ENCODE data around the gene SLC39A1.
"Not testable (repeated sequence)": the region's sequence is repeated elsewhere in the genome, so short reads cannot be mapped to it uniquely, and the experiment has no call there.

Gene SLC39A1

GRCh38 chr1:153928791-153929341 lies 34.5 kb downstream of the SLC39A1 start:
- no peak for DNase-seq

GRCh38 chr1:153928245-153928644 lies 35.1 kb downstream of the SLC39A1 start:
- no peak for DNase-seq

DNA sequence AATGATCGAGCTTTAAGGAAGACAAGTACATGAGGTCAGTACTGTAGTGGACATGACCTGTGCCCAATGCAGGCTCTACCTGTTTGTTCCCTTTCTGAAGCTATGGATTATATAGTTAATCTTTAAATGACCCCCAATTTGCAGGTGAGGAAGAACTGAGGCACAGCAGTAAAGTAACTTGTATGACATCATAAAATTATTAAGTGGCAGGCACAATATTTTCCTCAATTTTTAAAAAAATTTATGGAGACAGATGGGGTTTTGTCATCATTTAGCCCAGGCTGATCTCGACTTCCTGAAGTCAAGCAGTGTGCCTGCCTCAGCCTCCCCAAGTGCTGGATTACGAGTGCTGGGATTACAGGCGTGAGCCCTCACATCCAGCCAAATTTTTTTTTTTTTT lies 36.9 kb downstream of the SLC39A1 start:
- DNase-seq, result no peak

DNA sequence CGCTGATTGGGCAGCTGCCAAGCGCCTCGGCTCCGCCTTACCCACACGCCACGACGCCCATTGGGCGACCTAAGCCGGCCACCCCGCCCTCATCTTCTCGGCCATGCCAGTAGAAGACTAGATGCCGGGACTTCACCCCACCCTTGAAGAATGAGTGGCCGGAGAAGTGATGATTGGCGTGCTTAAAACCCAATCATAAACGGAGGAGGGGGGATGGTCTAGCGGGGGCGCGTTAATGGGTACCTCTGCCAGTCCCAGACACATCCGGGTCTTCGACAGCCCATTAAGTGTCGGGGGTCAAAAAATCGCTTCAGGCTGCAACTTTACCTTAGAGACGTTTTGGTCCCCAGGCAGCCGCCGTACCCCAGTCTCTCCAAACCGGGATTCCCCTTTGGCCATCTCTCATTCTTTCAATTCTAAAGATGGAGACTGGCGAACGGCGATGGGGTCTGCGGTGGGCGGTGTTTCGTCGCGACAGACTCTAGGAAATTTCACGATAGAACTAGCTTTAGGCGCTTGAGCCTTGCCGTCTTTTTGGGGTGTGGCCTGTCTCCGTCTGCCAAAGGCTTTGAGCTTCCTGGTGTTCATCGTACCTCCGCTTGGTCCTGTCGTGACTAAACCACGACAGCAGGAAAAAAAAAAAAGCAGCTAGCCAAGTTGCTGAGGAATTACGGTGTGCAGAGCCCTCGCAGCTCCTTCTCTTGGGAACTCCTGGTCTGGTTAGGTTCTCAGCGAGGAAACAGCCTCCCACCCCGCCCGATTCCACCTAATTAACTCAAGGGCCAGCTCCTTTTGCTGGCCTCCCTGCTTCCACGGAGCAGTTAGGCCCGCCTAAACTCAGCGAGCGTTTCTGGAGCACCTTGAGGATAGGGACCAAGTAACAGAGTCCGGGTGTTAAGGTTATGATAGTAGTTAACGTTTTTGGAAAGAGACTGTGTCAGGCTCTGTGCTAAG lies 40.1 kb downstream of the SLC39A1 start, which contains the start of gene GATAD2B:
TSS of gene GATAD2B (minus strand) at position 1 of the 954 bp plus-strand sequence. CDS start 94,625 bp downstream, outside the sequence.
- peak; percentile 95 to 99 for DNase-seq

- peak in 1 of 2 experiments; percentile 67 for DNase-seq
Observed at GRCh38 chr1:153922076-153922971, 41.0 kb downstream of the SLC39A1 start.

DNA sequence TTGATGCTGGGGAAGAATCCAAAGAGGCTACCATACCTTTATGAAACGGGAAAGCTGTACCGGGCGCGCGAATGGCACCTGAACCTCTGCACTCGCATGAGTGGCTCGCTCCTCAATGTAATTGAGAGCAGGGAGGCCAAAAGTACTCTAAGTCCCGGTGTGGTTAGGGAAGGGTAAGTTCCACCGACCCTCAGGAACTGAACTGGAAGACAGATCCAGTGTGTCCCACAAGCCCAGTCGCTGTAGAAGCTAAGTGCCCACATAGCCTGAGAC lies 41.6 kb downstream of the SLC39A1 start:
- peak in 1 of 2 experiments; percentile 16 for DNase-seq

DNA sequence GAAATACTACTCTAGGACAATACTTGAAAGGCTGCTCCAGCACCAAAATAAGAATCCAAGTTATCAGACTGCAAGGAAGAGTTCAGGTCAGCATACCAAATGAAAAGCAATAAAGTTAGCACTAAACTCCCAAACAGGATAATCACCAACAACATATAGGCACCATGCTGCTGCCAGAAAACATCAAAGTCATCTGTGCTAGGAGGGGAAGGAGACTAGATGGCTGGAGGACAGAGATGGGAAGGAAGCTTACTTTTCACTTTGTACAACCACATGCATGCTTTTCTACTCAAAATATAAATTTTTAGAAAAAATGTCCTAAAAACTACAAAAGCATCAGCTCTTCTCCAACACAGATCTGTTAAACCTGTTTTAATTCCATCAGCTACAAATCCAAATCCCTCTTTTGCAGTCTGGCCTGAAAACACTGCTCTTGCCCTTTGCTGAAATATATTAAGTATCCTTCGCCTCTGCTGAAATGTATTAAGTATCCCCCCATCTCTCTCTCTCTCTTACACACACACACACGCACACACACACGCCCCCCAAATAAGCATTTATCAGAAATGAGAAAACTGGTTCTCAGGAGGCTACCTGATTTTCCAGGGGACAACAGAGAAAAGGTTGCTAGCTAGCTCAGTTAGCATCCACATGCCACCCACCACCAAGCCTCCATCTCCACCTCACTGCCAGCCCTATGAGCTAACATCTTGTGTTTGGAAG lies 42.1 kb downstream of the SLC39A1 start:
- DNase-seq, result no peak

DNA sequence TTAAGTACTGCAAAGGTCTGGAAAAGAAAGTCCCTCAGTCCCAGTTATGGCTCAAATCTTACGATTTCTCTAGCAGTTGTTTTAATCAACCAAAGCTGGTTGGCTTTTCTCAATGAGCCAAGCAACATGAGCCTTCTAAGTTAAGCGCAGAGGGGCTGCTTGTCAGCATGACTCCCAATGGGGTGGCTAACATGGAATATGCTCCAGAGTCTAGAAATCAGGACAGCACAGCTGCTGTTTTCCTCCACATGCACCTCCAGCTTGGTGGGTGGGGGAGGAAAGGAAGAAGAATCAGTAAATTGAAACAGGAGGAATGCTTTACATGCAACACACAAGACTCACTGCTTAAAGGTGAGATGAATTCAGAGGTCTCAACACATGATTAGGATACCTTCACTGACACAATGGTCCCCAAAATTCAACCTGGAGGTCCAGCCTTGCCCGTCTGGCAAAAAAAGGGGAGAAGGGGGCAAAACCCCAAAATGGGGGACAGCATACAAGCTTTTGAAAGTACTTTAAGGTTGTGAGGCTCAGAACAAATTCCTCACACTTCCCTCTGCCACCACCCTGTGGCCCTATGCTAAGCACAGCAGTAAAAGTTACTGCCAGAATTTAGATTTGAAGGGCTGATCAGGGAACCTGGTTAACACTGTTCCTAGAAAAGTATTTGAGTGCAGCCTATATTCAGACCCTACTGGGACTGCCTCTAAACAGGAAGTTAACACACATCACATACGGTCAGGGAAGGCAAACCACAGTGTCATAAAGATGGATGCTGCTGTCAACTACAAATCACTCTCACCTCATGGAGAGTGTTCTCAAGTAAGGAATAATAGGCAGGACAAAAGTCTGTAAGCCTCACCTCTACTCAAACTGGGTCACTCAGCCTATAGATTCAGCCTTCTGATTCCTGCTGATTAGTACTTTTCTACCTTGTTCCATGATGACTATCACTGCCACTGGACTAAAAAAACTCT lies 43.2 kb downstream of the SLC39A1 start:
- DNase-seq, result no peak

DNA sequence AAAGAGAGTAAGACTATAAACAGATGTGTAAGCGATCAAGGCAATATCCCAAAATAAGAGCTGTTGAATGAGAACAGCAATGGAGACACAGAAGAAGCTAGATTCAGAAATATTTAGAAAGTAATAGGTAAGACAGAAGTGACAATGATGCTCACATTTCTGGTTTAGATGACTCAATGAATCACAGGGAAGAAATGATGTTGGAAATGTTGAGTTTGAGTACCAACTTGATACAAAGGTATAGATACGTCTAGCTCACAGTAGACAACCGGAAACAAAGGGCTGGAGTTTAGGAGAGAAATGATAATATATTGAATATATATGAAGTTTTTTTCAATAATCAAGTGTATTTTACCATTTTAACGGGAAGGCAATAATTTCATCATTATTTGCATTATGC lies 47.0 kb downstream of the SLC39A1 start:
- DNase-seq, result no peak

GRCh38 chr1:153912349-153912748 lies 51.0 kb downstream of the SLC39A1 start:
- DNase-seq, result no peak

DNA sequence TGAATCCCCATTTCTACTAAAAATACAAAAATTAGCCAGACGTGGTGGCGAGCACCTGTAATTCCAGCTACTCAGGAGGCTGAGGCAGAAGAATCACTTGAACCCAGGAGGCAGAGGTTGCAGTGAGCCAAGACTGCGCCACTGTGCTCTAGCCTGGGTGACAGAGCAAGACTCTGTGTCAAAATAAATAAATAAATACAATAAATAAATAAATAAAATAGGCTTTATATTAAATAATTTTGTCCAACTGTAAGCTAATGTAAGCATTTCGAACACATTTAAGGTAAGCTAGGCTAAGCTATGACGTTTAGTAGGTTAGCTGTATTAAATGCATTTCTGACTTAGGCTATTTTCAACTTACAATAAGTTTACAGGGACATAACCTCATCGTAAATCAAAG lies 52.8 kb downstream of the SLC39A1 start:
- not testable (repeated sequence) for DNase-seq
